HepG2 (cell line): Measurements from ENCODE around the gene TOGARAM1. TPM values are rescaled to one million over a fixed set of nuclear protein-coding genes. Genes with fewer than 3 reads are reported as not detected.

Experiments
- ATAC-seq: fragments of 200-7000 bp; cut with Tn5 transposase; 3 replicates; pipeline ENCODE4 v1.9.1; 2020; ENCODE audit warnings: mild to moderate bottlenecking, moderate library complexity
- BruUV-seq: library from RNA; stranded (reverse); fragments of 400-500 nt; replicated peaks from 2 replicates; lab custom pipeline; 2021; lab: Mats Ljungman, UMichigan
- CTCF ChIA-PET: fragments of 300-600 bp; formaldehyde crosslinking; extraction: SDS; loops from one replicate; lab custom pipeline; 2021; ENCODE audit warnings: low total read pairs, inconsistent platforms, low intra/inter-chr PET ratio; lab: Yijun Ruan, JAX
- POLR2A ChIA-PET: fragments of 350-600 bp; sonication (Branson Sonifier 250); formaldehyde crosslinking; loops from one replicate; lab custom pipeline; 2020; ENCODE audit warnings: antibody characterized with exemption, inconsistent platforms; lab: Yijun Ruan, JAX
- DNase-seq: peaks from one replicate; pipeline ENCODE4 v3.0.0-alpha.2; 2015; ENCODE audit warnings: low spot score
- FAIRE-seq: peaks from 3 replicates; lab custom pipeline; 2011; peaks lifted over from hg19 to GRCh38; lab: Jason Lieb, UNC
- H2AFZ ChIP-seq: one replicate; pipeline ENCODE4 v1.6.1; 2011; ENCODE audit warnings: low read length, inconsistent platforms
- H3K27ac ChIP-seq: fragments of 300-600 bp; 3 replicates; pipeline ENCODE4 v1.8.0; 2011; ENCODE audit warnings: mixed run types, mild to moderate bottlenecking, mixed read lengths, low read length, inconsistent platforms; ENCODE audit not compliant: insufficient read depth; ENCODE audit errors: extremely low read length
- H3K27me3 ChIP-seq, 2 experiments: fragments of 200-600 bp in 1 of 2; 2 replicates in 1 of 2; 3 replicates in 1 of 2; pipeline versions ENCODE4 v1.6.0 to v1.8.0; 2011; ENCODE audit warnings: low read length in 2 of 2, mild to moderate bottlenecking in 2 of 2, moderate library complexity in 2 of 2, inconsistent platforms in 1 of 2; ENCODE audit not compliant: insufficient read depth in 2 of 2, control insufficient read depth in 1 of 2
- H3K36me3 ChIP-seq, 2 experiments: fragments of 200-600 bp in 1 of 2; replicated peaks in 1 of 2; 2 replicates in 1 of 2; 3 replicates in 1 of 2; pipeline versions ENCODE4 v1.5.1 to v1.8.0; 2011; ENCODE audit warnings: low read length in 2 of 2, inconsistent platforms in 1 of 2; ENCODE audit not compliant: insufficient read depth in 2 of 2, control insufficient read depth in 1 of 2
- H3K4me1 ChIP-seq: 2 replicates; pipeline ENCODE4 v1.5.1; 2012; ENCODE audit warnings: low read length, inconsistent platforms; ENCODE audit not compliant: insufficient read depth
- H3K4me2 ChIP-seq: 2 replicates; pipeline ENCODE4 v1.6.0; 2011; ENCODE audit warnings: low read depth, low read length, inconsistent platforms
- H3K4me3 ChIP-seq, 3 experiments: fragments of 200-600 bp in 1 of 3; sonication (generic), shearing (Covaris generic) in 1 of 3; replicated peaks in 1 of 3; 2 replicates each; pipeline ENCODE4 v1.5.1; 2011 to 2016; ENCODE audit warnings: low read length in 3 of 3, inconsistent platforms in 2 of 3, low read depth in 2 of 3, mild to moderate bottlenecking in 2 of 3, control low read depth in 1 of 3, mixed read lengths in 1 of 3; ENCODE audit not compliant: insufficient read depth in 1 of 3
- H3K79me2 ChIP-seq: one replicate; pipeline ENCODE4 v1.6.1; 2011; ENCODE audit warnings: low read length, inconsistent platforms; ENCODE audit not compliant: insufficient read depth
- H3K9ac ChIP-seq: 2 replicates; pipeline ENCODE4 v1.6.0; 2011; ENCODE audit warnings: mild to moderate bottlenecking, low read depth, low read length, inconsistent platforms; ENCODE audit not compliant: insufficient read depth
- H3K9me3 ChIP-seq: 2 replicates; pipeline ENCODE4 v1.5.1; 2012; ENCODE audit warnings: mild to moderate bottlenecking, low read length
- H4K20me1 ChIP-seq: 2 replicates; pipeline ENCODE4 v1.6.0; 2011; ENCODE audit warnings: inconsistent platforms, mild to moderate bottlenecking, low read length, moderate library complexity; ENCODE audit not compliant: insufficient read depth
- AKNA ChIP-seq: sonication (generic); formaldehyde crosslinking; IDR thresholded peaks from 2 replicates; pipeline ENCODE4 v1.4.0; 2020; ENCODE audit warnings: missing genetic modification reagents, borderline replicate concordance
- ARID4A ChIP-seq: sonication (generic); formaldehyde crosslinking; IDR thresholded peaks from 2 replicates; pipeline ENCODE4 v1.5.0; 2020; ENCODE audit warnings: mild to moderate bottlenecking, missing genetic modification reagents, borderline replicate concordance
- ESRRA ChIP-seq: sonication (generic); formaldehyde crosslinking; IDR thresholded peaks from 2 replicates; pipeline ENCODE4 v1.5.1; 2020; ENCODE audit warnings: mild to moderate bottlenecking, low read depth, missing genetic modification reagents
- GLMP ChIP-seq: sonication (generic); formaldehyde crosslinking; IDR thresholded peaks from 2 replicates; pipeline ENCODE4 v1.9.0; 2021; ENCODE audit warnings: missing genetic modification reagents, mild to moderate bottlenecking, borderline replicate concordance
- HHEX ChIP-seq: IDR thresholded peaks from 2 replicates; pipeline ENCODE4 v1.6.1; 2016; ENCODE audit warnings: control low read depth
- MXD4 ChIP-seq: IDR thresholded peaks from 2 replicates; pipeline ENCODE4 v1.6.1; 2016; ENCODE audit warnings: mild to moderate bottlenecking, missing biosample characterization, missing genetic modification reagents
- SIN3A ChIP-seq: IDR thresholded peaks from 2 replicates; pipeline ENCODE4 v1.6.1; 2011; ENCODE audit warnings: low read depth, mild to moderate bottlenecking, control low read depth, low read length, borderline replicate concordance
- ZNF230 ChIP-seq: sonication (generic); formaldehyde crosslinking; IDR thresholded peaks from 2 replicates; pipeline ENCODE4 v1.4.0; 2020; ENCODE audit warnings: mild to moderate bottlenecking, missing genetic modification reagents
- ZNF766 ChIP-seq: sonication (generic); formaldehyde crosslinking; IDR thresholded peaks from 2 replicates; pipeline ENCODE4 v1.5.0; 2020; ENCODE audit warnings: missing genetic modification reagents, borderline replicate concordance
- ZNF816 ChIP-seq: sonication (generic); formaldehyde crosslinking; IDR thresholded peaks from 2 replicates; pipeline ENCODE4 v1.8.0; 2022; ENCODE audit warnings: missing genetic modification reagents, mild to moderate bottlenecking, borderline replicate concordance
- WGBS: methylation state at CpG from one replicate; pipeline ENCODE4 v1.1.6; 2017; ENCODE audit warnings: low lambda C conversion rate; 5-methylcytosine and 5-hydroxymethylcytosine counted together
- in situ Hi-C: cut with HindIII; loops from 2 replicates; pipeline ENCODE4 v1.10.0; 2017; ENCODE audit warnings: low pct_unique_long_range_greater_than_20kb; ENCODE audit not compliant: extremely low pct_ligation_motif_present
- intact Hi-C: fragments of 100-400 bp; cut with micrococcal nuclease; formaldehyde crosslinking; loops from one replicate; pipeline ENCODE4 v1.10.0; 2022; ENCODE audit not compliant: unreplicated experiment
- polyA plus RNA-seq, 8 experiments: library from polyadenylated mRNA; depleted of rRNA in 3 of 8; stranded (reverse) in 7 of 8; unstranded in 1 of 8; fragments of >200 nt; fragmentation: Illumina TruSeq in 4 of 8; extraction: Trizol in 4 of 8; gene quantifications; 2 replicates each; pipeline versions ENCODE4 v1.2.1 to v1.2.3, GENCODE V29; 2011 to 2016; ENCODE audit warnings: low read depth in 4 of 8, missing spikeins in 1 of 8, mixed read lengths in 1 of 8; ENCODE audit not compliant: insufficient read depth in 1 of 8
- total RNA-seq, 5 experiments: library from RNA; depleted of rRNA; stranded (reverse); fragments of >200 nt; fragmentation: Illumina TruSeq; extraction: Trizol; gene quantifications; 2 replicates each; pipeline ENCODE4 v1.2.3, GENCODE V29; 2016; ENCODE audit warnings: low read depth in 1 of 5

The TOGARAM1 gene
- total and polyA plus RNA-seq, 2 of the 13 experiments (the other 11 are each of a cell fraction or from before 2014, with no cell fraction given): 5.6 to 9.8 TPM

- H2AFZ ChIP-seq: no peak overlapping the region
- H3K27me3 ChIP-seq: no peaks in the 10 kb centered on the region
- in situ Hi-C loops (no loop called here), intact Hi-C loops (no loop called here)
- 91% methylated on average over 2 of the region's 2 CpGs for WGBS
- no peaks in the 10 kb centered on the region for H3K4me1 ChIP-seq
- H3K79me2 ChIP-seq: no peaks in the 10 kb centered on the region
- no peak overlapping the region for H3K4me3 ChIP-seq
- no peak overlapping the region for H3K4me2 ChIP-seq
- H3K27ac ChIP-seq: no peak overlapping the region
- POLR2A ChIA-PET: no interaction called here
- ATAC-seq (no peak), DNase-seq (no peak), FAIRE-seq (no peak)
- H3K36me3 ChIP-seq: peaks cover 0 to 25% of the 10 kb centered on the region in 2 experiments; a peak in 4 of 5 replicates
- BruUV-seq: no TSS peak
- no peaks in the 10 kb centered on the region for H3K9me3 ChIP-seq
- H4K20me1 ChIP-seq: no peaks in the 10 kb centered on the region
- CTCF ChIA-PET: no interaction called here
- H3K9ac ChIP-seq: no peak overlapping the region
- TF ChIP-seq ZNF230 (no peak), ZNF766 (CRISPR knock-in tag) (no peak), ZNF816 (CRISPR knock-in tag) (no peak), ARID4A (CRISPR knock-in tag) (no peak), ESRRA (no peak), HHEX (CRISPR knock-in tag) (no peak), GLMP (no peak), MXD4 (CRISPR knock-in tag) (no peak), SIN3A (no peak), AKNA (CRISPR knock-in tag) (no peak)
Observed at GRCh38 chr14:44941591-44941990, 20.4 kb upstream of the TOGARAM1 start.
